Measurements from ENCODE around the gene CRYL1. TPM values are rescaled to one million over a fixed set of nuclear protein-coding genes. Genes with fewer than 3 reads are reported as not detected.

Gene CRYL1
- total RNA-seq, 6 donors from 2014 or later = 22.2 to 38.9 (median 28.7) TPM

DNA sequence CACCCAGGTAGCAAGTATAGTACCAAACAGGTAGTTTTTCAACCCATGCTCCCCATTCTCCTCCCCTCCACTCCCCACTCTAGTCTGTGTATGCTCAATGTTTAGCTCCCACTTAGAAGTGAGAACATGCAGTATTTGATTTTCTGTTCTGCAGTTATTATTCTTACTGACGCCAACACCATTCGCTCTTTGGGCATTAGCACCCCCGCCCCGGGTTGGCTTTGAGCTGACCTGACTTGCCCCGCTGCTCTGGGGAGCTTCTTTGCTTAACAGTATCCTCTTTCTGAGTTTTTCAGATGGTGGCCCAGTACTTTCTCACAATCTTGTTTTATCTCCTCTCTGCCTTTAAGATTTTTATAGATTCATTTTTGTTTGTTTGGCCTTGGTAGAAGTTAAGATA lies 138.7 kb downstream of the CRYL1 start:
- Histone ChIP-seq H3K9me3 (no peaks in the 10 kb centered on the region), H3K27ac (no peak overlapping the region), H3K36me3 (no peaks in the 10 kb centered on the region), H3K4me1 (no peaks in the 10 kb centered on the region), H3K27me3 (no peaks in the 10 kb centered on the region), H3K4me3 (no peak overlapping the region)
- no peak for TF ChIP-seq POLR2A (IDR thresholded peaks at IDR 0.05)
- no peak for TF ChIP-seq EP300 (IDR thresholded peaks at IDR 0.05)
- TF ChIP-seq, protein P1, sequence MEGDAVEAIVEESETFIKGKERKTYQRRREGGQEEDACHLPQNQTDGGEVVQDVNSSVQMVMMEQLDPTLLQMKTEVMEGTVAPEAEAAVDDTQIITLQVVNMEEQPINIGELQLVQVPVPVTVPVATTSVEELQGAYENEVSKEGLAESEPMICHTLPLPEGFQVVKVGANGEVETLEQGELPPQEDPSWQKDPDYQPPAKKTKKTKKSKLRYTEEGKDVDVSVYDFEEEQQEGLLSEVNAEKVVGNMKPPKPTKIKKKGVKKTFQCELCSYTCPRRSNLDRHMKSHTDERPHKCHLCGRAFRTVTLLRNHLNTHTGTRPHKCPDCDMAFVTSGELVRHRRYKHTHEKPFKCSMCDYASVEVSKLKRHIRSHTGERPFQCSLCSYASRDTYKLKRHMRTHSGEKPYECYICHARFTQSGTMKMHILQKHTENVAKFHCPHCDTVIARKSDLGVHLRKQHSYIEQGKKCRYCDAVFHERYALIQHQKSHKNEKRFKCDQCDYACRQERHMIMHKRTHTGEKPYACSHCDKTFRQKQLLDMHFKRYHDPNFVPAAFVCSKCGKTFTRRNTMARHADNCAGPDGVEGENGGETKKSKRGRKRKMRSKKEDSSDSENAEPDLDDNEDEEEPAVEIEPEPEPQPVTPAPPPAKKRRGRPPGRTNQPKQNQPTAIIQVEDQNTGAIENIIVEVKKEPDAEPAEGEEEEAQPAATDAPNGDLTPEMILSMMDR (IDR thresholded peaks at IDR 0.05) = no peak
- no peak for TF ChIP-seq POLR2AphosphoS5 (IDR thresholded peaks at IDR 0.05)
- no peak for ATAC-seq (ENCODE audit: low FRiP score in 2 of 2)
- DNase-seq = no peak
- 93 to 96% methylated on average over 5 of the region's 5 CpGs for WGBS, 2 donors

DNA sequence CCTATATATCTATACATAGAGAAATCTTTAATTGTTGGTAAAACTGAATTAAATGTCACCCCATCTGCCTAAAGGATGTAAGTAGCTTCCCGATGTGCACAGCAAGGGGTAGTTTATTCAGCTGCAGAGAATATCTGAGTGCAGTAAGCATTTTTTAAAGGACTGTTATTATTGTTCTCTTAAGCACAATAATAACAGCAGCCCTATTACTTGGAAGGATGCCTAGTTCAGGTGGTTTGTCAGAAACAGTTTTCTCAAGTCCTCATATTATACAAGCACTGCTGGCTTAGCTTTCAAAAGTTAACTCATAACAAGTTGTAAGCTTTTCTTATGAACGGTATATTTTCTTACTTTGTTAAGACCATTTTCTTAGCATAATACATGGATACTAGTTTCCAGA lies 142.6 kb downstream of the CRYL1 start:
- H3K9me3 ChIP-seq = no peaks in the 10 kb centered on the region
- no peaks in the 10 kb centered on the region for H3K4me1 ChIP-seq
- no peak overlapping the region for H3K4me3 ChIP-seq
- no peak for TF ChIP-seq POLR2A (IDR thresholded peaks at IDR 0.05)
- TF ChIP-seq, protein P1 (IDR thresholded peaks at IDR 0.05) = no peak
- TF ChIP-seq EP300 (IDR thresholded peaks at IDR 0.05) = no peak
- no peak for TF ChIP-seq POLR2AphosphoS5 (IDR thresholded peaks at IDR 0.05)
- no peaks in the 10 kb centered on the region for H3K36me3 ChIP-seq
- ATAC-seq (ENCODE audit: low FRiP score in 2 of 2) (no peak), DNase-seq (no peak)
- H3K27ac ChIP-seq = no peak overlapping the region
- no peaks in the 10 kb centered on the region for H3K27me3 ChIP-seq
- 65 to 82% methylated on average over 2 of the region's 2 CpGs for WGBS, 2 donors

DNA sequence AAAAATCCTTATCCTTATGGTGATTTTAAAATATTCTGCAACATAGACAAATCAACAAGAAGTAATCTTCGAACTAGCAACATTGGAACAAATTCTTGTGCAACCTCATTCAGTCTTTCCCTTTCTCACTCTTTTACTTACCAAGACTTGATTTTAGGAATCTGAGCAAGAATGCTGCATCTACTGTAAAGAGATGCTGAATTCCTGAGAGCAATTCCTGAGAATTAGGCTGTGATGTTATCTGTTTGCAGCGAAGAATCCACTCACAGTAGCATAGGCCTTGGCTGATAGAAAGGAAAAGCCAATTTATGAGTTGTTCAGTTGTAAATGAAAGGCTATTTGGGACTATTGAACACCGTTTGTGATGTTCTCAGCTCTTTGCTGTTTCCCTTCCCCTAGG lies 144.3 kb downstream of the CRYL1 start:
- TF ChIP-seq, protein P1 (IDR thresholded peaks at IDR 0.05) = no peak
- TF ChIP-seq POLR2A (IDR thresholded peaks at IDR 0.05) (no peak), EP300 (IDR thresholded peaks at IDR 0.05) (no peak), POLR2AphosphoS5 (IDR thresholded peaks at IDR 0.05) (no peak)
- Histone ChIP-seq H3K9me3 (no peaks in the 10 kb centered on the region), H3K27ac (no peak overlapping the region), H3K4me3 (no peak overlapping the region), H3K27me3 (no peaks in the 10 kb centered on the region), H3K4me1 (no peaks in the 10 kb centered on the region), H3K36me3 (no peaks in the 10 kb centered on the region)
- DNase-seq = no peak
- no peak for ATAC-seq (ENCODE audit: low FRiP score in 2 of 2)
- 78 to 87% methylated on average over 3 of the region's 3 CpGs for WGBS, 2 donors

DNA sequence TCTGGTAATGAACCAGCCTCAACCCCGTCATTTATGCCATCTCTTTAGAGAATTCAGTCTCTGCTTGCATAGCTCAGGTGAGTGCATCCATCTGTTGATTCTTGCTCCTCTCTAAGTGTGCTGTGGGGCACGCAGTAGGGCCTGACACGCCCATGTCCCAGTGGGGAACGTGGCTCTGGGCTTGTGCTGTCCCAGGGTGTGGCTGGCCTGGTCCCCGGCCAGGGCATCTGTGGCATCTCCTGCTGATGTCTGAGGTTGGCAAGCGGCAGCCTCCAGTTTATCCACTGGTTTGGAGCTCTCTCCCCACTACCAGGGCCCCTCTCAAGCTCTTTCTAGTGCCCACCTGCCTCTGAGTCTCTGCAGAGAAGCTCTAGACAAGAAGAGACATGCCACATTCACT lies 146.9 kb downstream of the CRYL1 start:
- H3K36me3 ChIP-seq = no peaks in the 10 kb centered on the region
- TF ChIP-seq POLR2A (IDR thresholded peaks at IDR 0.05) (no peak), EP300 (IDR thresholded peaks at IDR 0.05) (no peak), POLR2AphosphoS5 (IDR thresholded peaks at IDR 0.05) (no peak)
- TF ChIP-seq, protein P1 (IDR thresholded peaks at IDR 0.05) = no peak
- no peaks in the 10 kb centered on the region for H3K4me1 ChIP-seq
- ATAC-seq (ENCODE audit: low FRiP score in 2 of 2) (no peak), DNase-seq (no peak)
- 61 to 69% methylated on average over 5 to 6 of the region's 6 CpGs for WGBS, 2 donors
- no peaks in the 10 kb centered on the region for H3K9me3 ChIP-seq
- H3K27me3 ChIP-seq = no peaks in the 10 kb centered on the region
- no peak overlapping the region for H3K27ac ChIP-seq
- H3K4me3 ChIP-seq = no peak overlapping the region

DNA sequence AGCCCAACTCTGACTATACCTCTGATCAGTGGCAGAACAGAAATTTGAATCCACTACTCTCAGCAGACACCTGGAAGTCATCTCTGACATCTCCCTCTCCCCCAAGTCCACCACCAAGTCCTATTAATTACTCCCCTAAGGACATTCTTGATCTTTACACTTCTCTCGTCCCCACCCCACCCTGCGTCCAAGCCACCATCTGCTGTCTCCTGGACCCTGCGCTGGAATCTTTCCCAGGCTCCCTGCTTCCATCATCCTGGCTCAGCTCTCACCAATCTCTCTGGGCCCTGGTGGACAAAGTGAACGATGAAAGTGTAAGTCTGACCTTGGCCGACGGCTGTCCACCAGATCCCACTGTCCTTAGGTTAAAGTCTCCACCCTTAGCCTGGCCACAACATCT lies 147.9 kb downstream of the CRYL1 start:
- Histone ChIP-seq H3K27ac (no peak overlapping the region), H3K4me1 (no peaks in the 10 kb centered on the region), H3K4me3 (no peak overlapping the region), H3K36me3 (no peaks in the 10 kb centered on the region), H3K27me3 (no peaks in the 10 kb centered on the region), H3K9me3 (no peaks in the 10 kb centered on the region)
- DNase-seq = no peak
- peak in 1 of 2 donors; percentile 11 for ATAC-seq (ENCODE audit: low FRiP score in 2 of 2)
- TF ChIP-seq POLR2AphosphoS5 (IDR thresholded peaks at IDR 0.05) = no peak
- 90 to 96% methylated on average over 6 of the region's 6 CpGs for WGBS, 2 donors
